Endothelial cell (in vitro differentiated cells): ENCODE results near the gene IFT27. TPM values are rescaled to one million over a fixed set of nuclear protein-coding genes. Genes with fewer than 3 reads are reported as not detected.

ENCODE experiments used
- DNase-seq: peaks from one replicate; pipeline ENCODE4 v3.0.0; 2021; ENCODE audit warnings: low spot score
- H3K27ac Mint-ChIP-seq: one replicate; pipeline ENCODE4 v1.8.0; 2021; ENCODE audit warnings: mixed read lengths, inconsistent platforms; ENCODE audit not compliant: unreplicated experiment
- H3K27me3 Mint-ChIP-seq: one replicate; pipeline ENCODE4 v1.8.0; 2021; ENCODE audit warnings: mild to moderate bottlenecking, moderate library complexity, mixed read lengths, inconsistent platforms; ENCODE audit not compliant: unreplicated experiment
- H3K36me3 Mint-ChIP-seq: one replicate; pipeline ENCODE4 v1.8.0; 2021; ENCODE audit warnings: mild to moderate bottlenecking, low read depth, mixed read lengths, inconsistent platforms; ENCODE audit not compliant: unreplicated experiment
- H3K4me1 Mint-ChIP-seq: one replicate; pipeline ENCODE4 v1.8.0; 2021; ENCODE audit warnings: mild to moderate bottlenecking, mixed read lengths, inconsistent platforms; ENCODE audit not compliant: unreplicated experiment
- H3K4me3 Mint-ChIP-seq: one replicate; pipeline ENCODE4 v1.8.0; 2021; ENCODE audit warnings: mild to moderate bottlenecking, mixed read lengths, inconsistent platforms; ENCODE audit not compliant: unreplicated experiment
- H3K9me3 Mint-ChIP-seq: one replicate; pipeline ENCODE4 v1.8.0; 2021; ENCODE audit warnings: mixed read lengths, inconsistent platforms; ENCODE audit not compliant: unreplicated experiment
- total RNA-seq: library from RNA; stranded (reverse); fragmentation: NEBNext Ultra II Directional; extraction: Animal tissue kit (Norgen Biotek cat#: 25700); gene quantifications from one replicate; pipeline ENCODE4 v1.2.1, GENCODE V29; 2021; ENCODE audit not compliant: unreplicated experiment
- TF ChIP-seq, protein P1 (sequence below): fragments of 200-600 bp; sonication (generic); IDR thresholded peaks from one replicate; pipeline ENCODE4 v1.5.0; 2021; ENCODE audit warnings: antibody characterized with exemption; ENCODE audit not compliant: unreplicated experiment

Gene IFT27
- total RNA-seq, 1 donor from 2014 or later, result 51.1 TPM

DNA sequence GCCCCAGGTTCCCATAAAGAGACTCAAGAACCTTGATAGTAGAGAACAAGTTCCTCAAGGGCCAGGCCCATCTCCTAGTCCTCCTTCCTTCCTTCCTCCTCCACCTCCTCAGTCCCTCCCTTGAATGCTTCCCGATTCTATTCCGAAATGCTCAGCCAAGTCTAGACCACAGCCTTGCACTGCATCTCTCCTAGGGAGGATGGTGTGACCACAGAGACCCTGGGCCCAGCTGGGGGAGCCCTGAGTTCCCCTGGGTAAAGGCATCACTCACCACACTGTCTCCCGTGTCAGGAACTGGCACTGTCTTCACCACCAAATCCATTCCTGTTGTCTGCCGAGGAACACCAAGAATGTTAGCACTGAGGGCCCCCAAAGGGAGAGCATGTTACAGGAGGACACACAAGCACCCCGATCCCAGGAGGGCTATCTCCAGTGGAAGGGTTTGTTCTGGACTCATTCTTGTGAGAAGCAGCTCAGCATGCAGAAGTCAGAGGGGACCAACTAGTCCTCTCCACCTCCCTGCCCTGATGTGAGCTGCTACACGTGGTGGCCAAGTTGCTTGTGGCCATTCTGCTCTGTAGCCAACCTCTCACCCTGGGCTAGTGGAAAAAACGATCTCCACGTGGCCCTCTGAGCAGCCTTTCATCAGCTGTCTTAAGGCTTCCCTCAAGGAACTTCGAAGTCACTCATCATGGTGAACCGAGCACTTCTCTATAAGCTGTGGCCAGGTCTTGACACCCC is 8.7 kb downstream of the IFT27 start:
- TF ChIP-seq, protein P1, sequence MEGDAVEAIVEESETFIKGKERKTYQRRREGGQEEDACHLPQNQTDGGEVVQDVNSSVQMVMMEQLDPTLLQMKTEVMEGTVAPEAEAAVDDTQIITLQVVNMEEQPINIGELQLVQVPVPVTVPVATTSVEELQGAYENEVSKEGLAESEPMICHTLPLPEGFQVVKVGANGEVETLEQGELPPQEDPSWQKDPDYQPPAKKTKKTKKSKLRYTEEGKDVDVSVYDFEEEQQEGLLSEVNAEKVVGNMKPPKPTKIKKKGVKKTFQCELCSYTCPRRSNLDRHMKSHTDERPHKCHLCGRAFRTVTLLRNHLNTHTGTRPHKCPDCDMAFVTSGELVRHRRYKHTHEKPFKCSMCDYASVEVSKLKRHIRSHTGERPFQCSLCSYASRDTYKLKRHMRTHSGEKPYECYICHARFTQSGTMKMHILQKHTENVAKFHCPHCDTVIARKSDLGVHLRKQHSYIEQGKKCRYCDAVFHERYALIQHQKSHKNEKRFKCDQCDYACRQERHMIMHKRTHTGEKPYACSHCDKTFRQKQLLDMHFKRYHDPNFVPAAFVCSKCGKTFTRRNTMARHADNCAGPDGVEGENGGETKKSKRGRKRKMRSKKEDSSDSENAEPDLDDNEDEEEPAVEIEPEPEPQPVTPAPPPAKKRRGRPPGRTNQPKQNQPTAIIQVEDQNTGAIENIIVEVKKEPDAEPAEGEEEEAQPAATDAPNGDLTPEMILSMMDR, result no peak
- Mint-ChIP-seq H3K9me3 (no peaks in the 10 kb centered on the region), H3K27ac (no peak overlapping the region), H3K4me3 (no peak overlapping the region), H3K27me3 (peaks cover 12% of the 10 kb centered on the region), H3K36me3 (peaks cover 53% of the 10 kb centered on the region), H3K4me1 (peaks cover 16% of the 10 kb centered on the region)
- DNase-seq, result no peak

DNA sequence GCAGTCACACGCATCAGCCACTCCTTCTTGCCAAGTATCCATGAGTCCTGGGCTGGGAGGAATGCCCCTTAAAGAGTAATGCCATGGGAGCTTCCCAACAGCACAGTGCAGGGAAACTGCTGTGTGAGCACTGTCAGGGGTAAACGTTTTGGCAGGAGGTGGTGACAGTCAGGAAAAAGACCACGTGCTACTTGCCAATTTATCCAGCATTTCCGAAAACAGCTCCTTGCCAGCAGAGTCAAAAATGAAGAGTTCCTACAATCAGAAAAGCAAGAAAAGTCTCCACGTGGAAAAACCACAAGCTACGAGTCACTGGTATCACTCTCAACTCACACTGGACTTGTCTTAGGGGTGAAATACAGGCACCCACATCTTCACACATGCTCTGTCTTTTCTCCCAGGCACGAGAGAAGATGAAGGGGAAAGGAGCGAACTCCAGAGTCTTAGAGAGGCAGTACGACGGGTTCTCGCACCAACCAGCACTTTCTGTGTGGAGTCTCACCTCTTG is 9.9 kb downstream of the IFT27 start:
- H3K27me3 Mint-ChIP-seq, result peaks cover 6% of the 10 kb centered on the region
- peaks cover 8% of the 10 kb centered on the region for H3K4me1 Mint-ChIP-seq
- DNase-seq, result no peak
- no peak overlapping the region for H3K27ac Mint-ChIP-seq
- TF ChIP-seq, protein P1, result no peak
- no peak overlapping the region for H3K4me3 Mint-ChIP-seq
- H3K9me3 Mint-ChIP-seq, result no peaks in the 10 kb centered on the region
- peaks cover 46% of the 10 kb centered on the region for H3K36me3 Mint-ChIP-seq

DNA sequence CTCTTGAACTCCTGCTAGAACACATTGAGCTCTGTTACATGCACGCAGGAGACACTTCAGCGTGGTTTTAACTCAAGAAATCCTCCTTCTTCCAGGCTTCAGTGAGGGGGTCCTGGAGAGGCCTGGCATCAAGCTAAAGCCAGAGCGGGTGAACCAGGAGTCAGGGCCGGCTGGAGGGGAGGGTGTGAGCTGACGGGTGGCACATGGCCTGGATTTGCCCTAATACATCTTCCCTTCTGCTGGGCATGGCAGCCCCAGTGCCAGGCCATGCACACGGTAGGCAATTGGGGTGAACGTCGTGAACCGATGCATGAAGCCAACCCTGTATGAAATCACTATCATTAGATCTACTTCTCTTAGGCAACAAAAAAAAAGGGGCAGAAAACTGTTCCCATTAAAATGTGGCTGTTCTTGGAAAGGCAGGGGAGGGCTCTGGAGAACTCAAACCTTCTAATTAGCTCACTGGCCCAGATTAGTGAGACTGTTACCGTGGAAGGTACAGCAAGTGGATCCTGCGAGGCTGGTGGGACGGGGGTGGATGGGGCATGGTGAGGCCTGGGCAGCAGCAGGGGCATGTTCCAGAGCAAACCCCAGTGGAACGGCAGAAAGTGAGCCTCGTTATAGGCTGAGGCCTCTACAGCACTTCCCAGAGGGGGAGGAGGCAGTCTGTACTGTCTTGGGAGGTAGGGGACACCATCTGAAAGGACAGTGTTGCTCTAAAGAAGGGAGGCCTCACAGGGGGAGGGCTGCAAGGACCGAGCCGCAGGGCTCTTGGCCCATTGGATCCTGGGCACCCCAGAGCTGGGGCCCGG is 10.6 kb downstream of the IFT27 start:
- H3K4me3 Mint-ChIP-seq, result peak overlapping the region; percentile 70
- TF ChIP-seq, protein P1, result no peak
- no peaks in the 10 kb centered on the region for H3K9me3 Mint-ChIP-seq
- no peak for DNase-seq
- H3K27ac Mint-ChIP-seq, result no peak overlapping the region
- H3K36me3 Mint-ChIP-seq, result peaks cover 45% of the 10 kb centered on the region
- H3K27me3 Mint-ChIP-seq, result peaks cover 4% of the 10 kb centered on the region
- peaks cover 1% of the 10 kb centered on the region for H3K4me1 Mint-ChIP-seq

DNA sequence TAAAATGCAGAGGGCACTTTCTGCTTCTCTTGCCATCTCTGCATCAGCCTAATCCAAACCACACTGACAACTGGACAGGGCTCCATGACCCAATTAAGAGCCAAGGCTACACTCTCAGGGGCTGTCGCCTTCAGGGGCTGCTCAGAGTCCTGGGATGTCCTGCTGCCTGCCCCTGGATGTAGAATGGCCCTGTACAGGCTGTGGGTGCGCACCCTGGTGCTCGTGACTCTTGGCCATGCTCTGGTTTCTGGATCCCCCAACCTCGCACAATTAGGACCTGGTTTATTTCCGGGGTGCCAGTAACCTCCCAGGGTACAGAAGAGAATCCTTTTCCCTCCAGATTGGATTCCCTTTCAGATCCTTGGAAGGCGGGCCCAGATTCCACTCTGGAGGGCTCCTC is 11.3 kb downstream of the IFT27 start:
- peaks cover 45% of the 10 kb centered on the region for H3K36me3 Mint-ChIP-seq
- no peak for DNase-seq
- no peak overlapping the region for H3K27ac Mint-ChIP-seq
- TF ChIP-seq, protein P1, result no peak
- H3K4me3 Mint-ChIP-seq, result no peak overlapping the region
- H3K4me1 Mint-ChIP-seq, result no peaks in the 10 kb centered on the region
- H3K9me3 Mint-ChIP-seq, result no peaks in the 10 kb centered on the region
- peaks cover 2% of the 10 kb centered on the region for H3K27me3 Mint-ChIP-seq

DNA sequence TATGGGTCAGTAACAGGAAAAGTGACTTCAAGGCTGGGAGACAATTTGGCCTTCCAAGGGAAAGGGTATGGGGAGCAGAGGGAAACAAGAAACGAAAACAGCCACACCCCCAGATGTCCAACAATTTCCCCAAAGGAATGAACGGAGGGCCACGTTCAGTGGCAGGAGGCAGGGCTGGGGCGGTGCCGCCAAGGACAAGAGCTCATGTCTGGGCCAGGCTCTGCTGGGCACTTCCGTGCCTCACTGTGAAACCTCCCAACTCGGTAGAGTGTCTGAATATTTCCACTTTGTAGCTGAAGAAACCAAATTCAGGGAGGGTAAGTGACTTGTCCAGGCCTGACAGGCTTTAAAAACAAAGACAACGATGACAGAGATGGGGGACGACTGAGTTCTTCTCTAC is 11.9 kb downstream of the IFT27 start:
- TF ChIP-seq, protein P1, result no peak
- Mint-ChIP-seq H3K27me3 (peaks cover 2% of the 10 kb centered on the region), H3K27ac (no peak overlapping the region), H3K4me3 (peak overlapping the region; percentile 44), H3K9me3 (no peaks in the 10 kb centered on the region), H3K4me1 (no peaks in the 10 kb centered on the region), H3K36me3 (peaks cover 43% of the 10 kb centered on the region)
- no peak for DNase-seq
